ENCODE results near the gene PRKAA1.

DNA sequence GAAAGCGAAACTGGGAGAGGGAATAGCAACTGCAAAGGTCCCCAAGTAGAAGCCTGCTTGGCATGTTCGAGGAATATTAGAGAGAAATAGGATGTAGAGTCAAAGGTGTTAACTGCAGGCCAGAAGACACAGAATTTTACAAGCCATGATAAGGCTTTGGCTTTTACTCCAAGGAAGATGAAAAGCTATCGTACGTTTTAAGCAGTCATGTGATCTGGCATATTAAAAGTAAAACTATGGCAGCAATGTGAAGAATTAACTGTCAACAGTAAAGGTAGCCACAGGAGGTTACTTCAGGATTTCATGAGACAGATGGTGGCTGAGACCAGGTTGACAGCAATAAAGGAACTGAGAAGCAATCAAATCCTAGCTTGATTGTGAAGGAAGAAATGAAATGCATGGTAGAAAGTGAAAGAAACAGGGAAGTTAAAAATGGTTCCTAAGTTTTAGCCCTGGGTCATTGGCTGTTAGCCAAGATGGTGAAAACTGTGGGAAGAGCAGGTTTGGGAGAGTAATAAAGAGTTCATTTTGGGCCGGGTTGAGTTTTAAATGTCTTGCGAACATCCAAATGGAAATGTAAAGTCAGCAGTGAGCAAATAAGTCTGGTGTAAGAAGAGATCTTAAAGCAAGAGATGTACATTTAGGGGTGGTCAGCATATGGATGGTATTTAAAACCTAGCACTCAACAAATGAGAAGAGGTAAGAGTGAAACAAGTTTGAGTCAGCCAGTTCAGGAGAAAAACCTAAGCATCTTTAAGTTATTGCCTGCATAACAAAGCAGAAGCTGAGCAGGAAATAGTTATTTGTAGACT lies 22.1 kb downstream of the PRKAA1 start:
- TF ChIP-seq POLR2A (IDR thresholded peaks at IDR 0.05) (no peak), EP300 (IDR thresholded peaks at IDR 0.05; ENCODE audit: low read depth) (no peak), POLR2AphosphoS5 (IDR thresholded peaks at IDR 0.05) (no peak)
- TF ChIP-seq, protein P1, sequence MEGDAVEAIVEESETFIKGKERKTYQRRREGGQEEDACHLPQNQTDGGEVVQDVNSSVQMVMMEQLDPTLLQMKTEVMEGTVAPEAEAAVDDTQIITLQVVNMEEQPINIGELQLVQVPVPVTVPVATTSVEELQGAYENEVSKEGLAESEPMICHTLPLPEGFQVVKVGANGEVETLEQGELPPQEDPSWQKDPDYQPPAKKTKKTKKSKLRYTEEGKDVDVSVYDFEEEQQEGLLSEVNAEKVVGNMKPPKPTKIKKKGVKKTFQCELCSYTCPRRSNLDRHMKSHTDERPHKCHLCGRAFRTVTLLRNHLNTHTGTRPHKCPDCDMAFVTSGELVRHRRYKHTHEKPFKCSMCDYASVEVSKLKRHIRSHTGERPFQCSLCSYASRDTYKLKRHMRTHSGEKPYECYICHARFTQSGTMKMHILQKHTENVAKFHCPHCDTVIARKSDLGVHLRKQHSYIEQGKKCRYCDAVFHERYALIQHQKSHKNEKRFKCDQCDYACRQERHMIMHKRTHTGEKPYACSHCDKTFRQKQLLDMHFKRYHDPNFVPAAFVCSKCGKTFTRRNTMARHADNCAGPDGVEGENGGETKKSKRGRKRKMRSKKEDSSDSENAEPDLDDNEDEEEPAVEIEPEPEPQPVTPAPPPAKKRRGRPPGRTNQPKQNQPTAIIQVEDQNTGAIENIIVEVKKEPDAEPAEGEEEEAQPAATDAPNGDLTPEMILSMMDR (IDR thresholded peaks at IDR 0.05), result no peak
